DND-41 (cell line): Measurements from ENCODE around the gene ZNF366.

ENCODE experiments used
- ATAC-seq: fragments of 200-7000 bp; cut with Tn5 transposase; 3 replicates; pipeline ENCODE4 v1.9.1; 2021; ENCODE audit warnings: low read depth; ENCODE audit not compliant: insufficient read depth
- DNase-seq: peaks from one replicate; pipeline ENCODE4 v3.0.0-alpha.2; 2020
- H2AFZ ChIP-seq: 2 replicates; pipeline ENCODE4 v1.6.0; 2012; ENCODE audit warnings: low read depth, low read length
- H3K27ac ChIP-seq: 2 replicates; pipeline ENCODE4 v1.5.1; 2012; ENCODE audit warnings: low read length, inconsistent platforms
- H3K27me3 ChIP-seq: fragments of 200-600 bp; sonication (generic); 2 replicates; pipeline ENCODE4 v1.6.0; 2012; ENCODE audit warnings: low read length, mild to moderate bottlenecking, inconsistent platforms; ENCODE audit not compliant: insufficient read depth, poor library complexity
- H3K36me3 ChIP-seq: 2 replicates; pipeline ENCODE4 v1.5.1; 2012; ENCODE audit warnings: low read length, inconsistent platforms; ENCODE audit not compliant: insufficient read depth
- H3K4me1 ChIP-seq: 2 replicates; pipeline ENCODE4 v1.5.1; 2012; ENCODE audit warnings: mild to moderate bottlenecking, low read length; ENCODE audit not compliant: insufficient read depth
- H3K4me2 ChIP-seq: 2 replicates; pipeline ENCODE4 v1.6.0; 2012; ENCODE audit warnings: mild to moderate bottlenecking, moderate library complexity, low read length, inconsistent platforms; ENCODE audit not compliant: insufficient read depth
- H3K4me3 ChIP-seq, 2 experiments: fragments of 200-600 bp in 1 of 2; shearing (Covaris generic) in 1 of 2; 2 replicates each; pipeline ENCODE4 v1.5.1; 2012 to 2016; ENCODE audit warnings: inconsistent platforms in 2 of 2, low read length in 2 of 2, mild to moderate bottlenecking in 2 of 2, low read depth in 1 of 2, moderate library complexity in 1 of 2
- H3K79me2 ChIP-seq: 2 replicates; pipeline ENCODE4 v1.6.0; 2012; ENCODE audit warnings: low read length, inconsistent platforms; ENCODE audit not compliant: insufficient read depth
- H3K9ac ChIP-seq: 2 replicates; pipeline ENCODE4 v1.6.0; 2012; ENCODE audit warnings: low read depth, mild to moderate bottlenecking, inconsistent platforms, low read length, moderate library complexity
- H3K9me3 ChIP-seq: 2 replicates; pipeline ENCODE4 v1.5.1; 2012; ENCODE audit warnings: low read length, moderate library complexity, mild to moderate bottlenecking, inconsistent platforms; ENCODE audit not compliant: insufficient read depth, severe bottlenecking
- H4K20me1 ChIP-seq: 2 replicates; pipeline ENCODE4 v1.6.0; 2012; ENCODE audit warnings: low read length; ENCODE audit not compliant: insufficient read depth
- EZH2 ChIP-seq: IDR thresholded peaks from 3 replicates; pipeline ENCODE4 v1.6.1; 2012; ENCODE audit warnings: borderline replicate concordance, low read depth, mild to moderate bottlenecking, moderate library complexity, low read length, inconsistent platforms; ENCODE audit not compliant: severe bottlenecking
- TF ChIP-seq, protein P1 (sequence below): IDR thresholded peaks from 2 replicates; pipeline ENCODE4 v1.5.1; 2012; ENCODE audit warnings: borderline replicate concordance, low read length, moderate library complexity, mild to moderate bottlenecking; ENCODE audit not compliant: poor library complexity, severe bottlenecking; ENCODE audit errors: extremely low read depth

ZNF366 gene

DNA sequence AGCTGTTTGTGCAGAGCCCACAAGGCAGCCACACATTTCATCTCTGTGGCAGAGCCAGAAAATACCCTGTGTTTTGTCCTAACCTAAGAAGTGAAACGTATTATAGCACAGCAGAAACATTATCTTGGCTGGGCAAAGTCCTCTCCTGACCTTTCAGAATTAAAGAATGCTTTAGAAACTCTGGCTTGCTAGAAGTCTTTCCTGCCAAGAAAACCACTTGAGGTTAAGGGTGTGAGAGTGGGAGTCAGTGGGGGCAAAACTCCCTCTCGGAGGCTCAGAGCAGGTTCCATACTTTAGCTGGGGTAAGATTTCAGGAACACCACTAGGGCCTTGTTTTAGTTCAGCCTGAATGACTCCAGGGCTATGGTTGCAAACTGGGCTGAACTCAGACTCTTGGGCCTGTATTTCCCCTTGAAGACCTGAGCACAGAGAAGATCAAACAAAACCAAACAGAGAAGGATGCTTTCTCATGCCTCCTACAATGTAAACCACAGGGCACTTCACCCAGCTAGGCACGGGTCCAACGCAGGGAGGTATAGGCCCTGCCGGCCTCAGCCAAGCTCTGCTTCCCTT lies 48.0 kb downstream of the ZNF366 start:
- TF ChIP-seq EZH2 = no peak
- TF ChIP-seq, protein P1, sequence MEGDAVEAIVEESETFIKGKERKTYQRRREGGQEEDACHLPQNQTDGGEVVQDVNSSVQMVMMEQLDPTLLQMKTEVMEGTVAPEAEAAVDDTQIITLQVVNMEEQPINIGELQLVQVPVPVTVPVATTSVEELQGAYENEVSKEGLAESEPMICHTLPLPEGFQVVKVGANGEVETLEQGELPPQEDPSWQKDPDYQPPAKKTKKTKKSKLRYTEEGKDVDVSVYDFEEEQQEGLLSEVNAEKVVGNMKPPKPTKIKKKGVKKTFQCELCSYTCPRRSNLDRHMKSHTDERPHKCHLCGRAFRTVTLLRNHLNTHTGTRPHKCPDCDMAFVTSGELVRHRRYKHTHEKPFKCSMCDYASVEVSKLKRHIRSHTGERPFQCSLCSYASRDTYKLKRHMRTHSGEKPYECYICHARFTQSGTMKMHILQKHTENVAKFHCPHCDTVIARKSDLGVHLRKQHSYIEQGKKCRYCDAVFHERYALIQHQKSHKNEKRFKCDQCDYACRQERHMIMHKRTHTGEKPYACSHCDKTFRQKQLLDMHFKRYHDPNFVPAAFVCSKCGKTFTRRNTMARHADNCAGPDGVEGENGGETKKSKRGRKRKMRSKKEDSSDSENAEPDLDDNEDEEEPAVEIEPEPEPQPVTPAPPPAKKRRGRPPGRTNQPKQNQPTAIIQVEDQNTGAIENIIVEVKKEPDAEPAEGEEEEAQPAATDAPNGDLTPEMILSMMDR = no peak
- Histone ChIP-seq H3K4me3 (no peak overlapping the region), H3K36me3 (no peaks in the 10 kb centered on the region), H3K9ac (no peak overlapping the region), H4K20me1 (no peaks in the 10 kb centered on the region), H3K4me2 (no peak overlapping the region), H2AFZ (no peak overlapping the region), H3K9me3 (no peaks in the 10 kb centered on the region), H3K79me2 (no peaks in the 10 kb centered on the region), H3K27me3 (no peaks in the 10 kb centered on the region), H3K27ac (no peak overlapping the region), H3K4me1 (no peaks in the 10 kb centered on the region)
- DNase-seq = no peak
- ATAC-seq = no peak

DNA sequence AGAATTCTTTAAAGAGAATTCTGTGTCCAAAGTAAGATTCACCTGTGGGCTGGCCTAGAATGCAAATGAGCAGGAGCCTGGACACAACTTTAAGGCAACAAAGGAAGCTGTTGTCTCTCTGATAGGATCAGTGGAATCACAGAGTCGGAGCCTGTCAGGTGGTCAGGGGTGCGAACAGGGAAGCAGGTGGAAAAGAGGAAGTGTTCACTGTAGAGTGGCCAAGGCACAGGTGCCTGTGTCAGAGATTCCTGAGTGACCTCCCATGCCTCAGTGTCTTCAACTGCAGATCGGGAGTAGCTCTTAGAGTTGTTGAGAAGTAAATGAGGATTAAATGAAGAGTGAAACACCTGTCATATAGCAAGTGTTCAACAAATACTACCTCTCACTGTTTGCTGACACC lies 48.8 kb downstream of the ZNF366 start:
- Histone ChIP-seq H3K36me3 (no peaks in the 10 kb centered on the region), H3K9ac (no peak overlapping the region), H3K79me2 (no peaks in the 10 kb centered on the region), H3K27me3 (no peaks in the 10 kb centered on the region), H3K4me2 (no peak overlapping the region), H3K4me3 (no peak overlapping the region), H2AFZ (no peak overlapping the region), H3K4me1 (no peaks in the 10 kb centered on the region), H4K20me1 (no peaks in the 10 kb centered on the region), H3K27ac (no peak overlapping the region), H3K9me3 (no peaks in the 10 kb centered on the region)
- DNase-seq (no peak), ATAC-seq (no peak)
- no peak for TF ChIP-seq EZH2
- TF ChIP-seq, protein P1 = no peak

GRCh38 chr5:72457491-72457890 lies 49.7 kb downstream of the ZNF366 start:
- Histone ChIP-seq H3K4me2 (no peak overlapping the region), H4K20me1 (no peaks in the 10 kb centered on the region), H3K4me3 (no peak overlapping the region), H3K27ac (no peak overlapping the region), H3K79me2 (no peaks in the 10 kb centered on the region), H3K9ac (no peak overlapping the region), H3K27me3 (no peaks in the 10 kb centered on the region), H3K36me3 (no peaks in the 10 kb centered on the region), H3K4me1 (no peaks in the 10 kb centered on the region), H3K9me3 (no peaks in the 10 kb centered on the region), H2AFZ (no peak overlapping the region)
- ATAC-seq = no peak
- TF ChIP-seq, protein P1 = no peak
- TF ChIP-seq EZH2 = no peak
- no peak for DNase-seq
